Stimulated activated CD8-positive, alpha-beta memory T cell treated with anti-CD3 and anti-CD28 coated beads, Interleukin-4, amount 100 ng/mL, for 24 hours (primary cell): ENCODE data around the gene SART1.

ENCODE experiments used
- DNase-seq: peaks from one replicate; pipeline ENCODE4 v3.0.0-alpha.2; 2020; ENCODE audit warnings: low read depth

SART1 gene, protein sequence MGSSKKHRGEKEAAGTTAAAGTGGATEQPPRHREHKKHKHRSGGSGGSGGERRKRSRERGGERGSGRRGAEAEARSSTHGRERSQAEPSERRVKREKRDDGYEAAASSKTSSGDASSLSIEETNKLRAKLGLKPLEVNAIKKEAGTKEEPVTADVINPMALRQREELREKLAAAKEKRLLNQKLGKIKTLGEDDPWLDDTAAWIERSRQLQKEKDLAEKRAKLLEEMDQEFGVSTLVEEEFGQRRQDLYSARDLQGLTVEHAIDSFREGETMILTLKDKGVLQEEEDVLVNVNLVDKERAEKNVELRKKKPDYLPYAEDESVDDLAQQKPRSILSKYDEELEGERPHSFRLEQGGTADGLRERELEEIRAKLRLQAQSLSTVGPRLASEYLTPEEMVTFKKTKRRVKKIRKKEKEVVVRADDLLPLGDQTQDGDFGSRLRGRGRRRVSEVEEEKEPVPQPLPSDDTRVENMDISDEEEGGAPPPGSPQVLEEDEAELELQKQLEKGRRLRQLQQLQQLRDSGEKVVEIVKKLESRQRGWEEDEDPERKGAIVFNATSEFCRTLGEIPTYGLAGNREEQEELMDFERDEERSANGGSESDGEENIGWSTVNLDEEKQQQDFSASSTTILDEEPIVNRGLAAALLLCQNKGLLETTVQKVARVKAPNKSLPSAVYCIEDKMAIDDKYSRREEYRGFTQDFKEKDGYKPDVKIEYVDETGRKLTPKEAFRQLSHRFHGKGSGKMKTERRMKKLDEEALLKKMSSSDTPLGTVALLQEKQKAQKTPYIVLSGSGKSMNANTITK

GRCh38 chr11:65961267-65962140 lies at the start of gene SART1:
Gene SART1 (plus strand): TSS chr11:65961734. CDS start chr11:65961781, 47 bp downstream.
- peak; percentile 96 for DNase-seq

DNA sequence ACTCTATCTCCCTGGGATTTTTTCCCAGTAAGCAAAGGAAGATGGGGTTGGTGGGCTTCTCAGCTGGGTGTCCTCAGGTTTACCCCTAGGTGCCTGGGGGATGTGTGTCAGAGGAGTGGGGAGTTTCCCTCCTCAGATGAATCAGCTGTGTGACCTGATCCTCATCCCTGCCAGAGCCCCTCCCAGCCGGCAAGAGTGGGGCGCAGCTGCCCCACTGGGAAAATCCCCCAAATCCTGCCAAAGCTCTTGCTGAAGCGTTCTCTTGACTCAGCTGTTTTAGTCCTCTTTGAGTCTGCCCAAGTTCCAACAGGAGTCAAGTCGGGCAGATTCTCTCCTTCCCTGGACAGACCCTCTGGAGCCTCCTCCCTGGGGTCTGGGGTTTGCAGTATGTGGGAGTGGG lies 48.7 kb upstream of the SART1 start:
- no peak for DNase-seq

DNA sequence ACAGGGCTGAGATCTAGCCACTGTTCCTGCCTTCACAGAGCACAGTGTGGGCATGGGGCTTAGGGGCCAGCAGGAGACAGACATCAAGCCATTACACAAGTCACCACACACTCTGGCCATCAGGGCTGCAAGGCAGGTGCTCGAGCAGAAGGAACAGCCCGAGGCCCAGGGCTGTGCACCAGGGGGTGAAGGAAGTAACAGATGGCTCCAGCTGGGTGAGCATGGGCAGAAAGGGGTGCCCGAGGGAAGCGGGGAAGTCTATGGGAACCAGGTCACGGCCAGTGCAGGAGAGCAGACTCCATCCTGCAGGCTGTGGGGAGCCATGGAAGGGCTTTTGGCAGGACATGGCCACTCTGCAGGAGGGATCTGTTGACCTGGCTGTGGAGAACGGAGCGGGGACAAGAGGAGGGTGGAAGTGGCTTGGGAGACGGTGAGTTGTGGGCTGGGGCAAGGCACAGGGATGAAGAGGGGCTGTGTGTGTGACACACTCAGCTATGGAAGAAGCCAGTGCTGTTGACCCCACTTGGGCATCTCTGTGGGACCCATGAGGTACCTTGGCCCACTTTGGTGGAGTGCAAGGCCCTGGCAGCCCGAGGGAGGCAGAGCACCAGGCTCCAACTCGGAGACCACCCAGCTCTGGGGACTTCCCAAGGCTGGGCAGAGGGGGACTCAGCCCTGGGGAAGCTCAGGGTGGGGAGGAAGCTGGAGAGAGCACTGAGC lies 46.3 kb upstream of the SART1 start:
- no peak for DNase-seq

DNA sequence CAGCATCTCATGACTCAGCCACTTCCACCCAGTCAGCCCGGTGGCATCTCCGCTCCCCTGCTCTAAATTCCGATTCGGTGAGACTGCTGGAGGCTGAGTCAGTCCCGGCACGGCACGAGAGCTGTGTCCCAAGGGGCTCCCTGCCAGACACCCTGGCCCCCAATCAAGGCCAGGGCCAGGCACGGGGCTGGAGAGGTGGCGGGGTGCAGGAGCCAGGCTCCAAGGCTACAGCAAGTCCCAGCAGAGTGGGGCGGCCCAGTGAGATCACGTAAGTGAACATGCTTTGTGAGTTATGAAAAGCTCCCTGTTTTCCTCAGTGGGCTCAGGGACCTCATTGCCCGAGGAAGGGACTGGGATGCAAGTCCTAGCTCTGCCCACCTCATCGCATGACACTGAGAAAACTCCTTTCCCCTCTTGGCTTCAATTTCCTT lies 45.7 kb upstream of the SART1 start:
- no peak for DNase-seq

DNA sequence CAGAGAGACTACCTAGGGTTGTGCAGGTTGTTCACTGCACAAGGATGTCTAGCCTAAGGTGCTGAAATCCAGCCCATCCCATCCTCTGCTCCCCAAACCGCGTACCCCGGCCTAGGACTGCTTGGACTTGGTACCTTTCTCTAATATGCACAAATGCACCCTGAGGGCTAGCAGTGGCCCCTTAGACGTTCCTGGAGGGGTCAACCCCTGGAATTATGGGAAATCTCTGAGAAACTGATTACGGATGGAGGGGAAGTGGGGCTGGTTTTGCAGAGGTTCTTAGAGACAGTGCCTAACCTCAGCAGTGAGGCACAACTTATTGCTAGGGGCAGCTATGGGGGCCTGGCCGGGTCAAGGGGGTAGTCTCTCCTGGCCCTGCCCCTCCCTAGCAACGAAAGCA lies 45.1 kb upstream of the SART1 start:
- no peak for DNase-seq

- no peak for DNase-seq
Observed at GRCh38 chr11:65917077-65917433, 44.5 kb upstream of the SART1 start.

GRCh38 chr11:65917434-65918210 lies 43.9 kb upstream of the SART1 start:
- no peak for DNase-seq

DNA sequence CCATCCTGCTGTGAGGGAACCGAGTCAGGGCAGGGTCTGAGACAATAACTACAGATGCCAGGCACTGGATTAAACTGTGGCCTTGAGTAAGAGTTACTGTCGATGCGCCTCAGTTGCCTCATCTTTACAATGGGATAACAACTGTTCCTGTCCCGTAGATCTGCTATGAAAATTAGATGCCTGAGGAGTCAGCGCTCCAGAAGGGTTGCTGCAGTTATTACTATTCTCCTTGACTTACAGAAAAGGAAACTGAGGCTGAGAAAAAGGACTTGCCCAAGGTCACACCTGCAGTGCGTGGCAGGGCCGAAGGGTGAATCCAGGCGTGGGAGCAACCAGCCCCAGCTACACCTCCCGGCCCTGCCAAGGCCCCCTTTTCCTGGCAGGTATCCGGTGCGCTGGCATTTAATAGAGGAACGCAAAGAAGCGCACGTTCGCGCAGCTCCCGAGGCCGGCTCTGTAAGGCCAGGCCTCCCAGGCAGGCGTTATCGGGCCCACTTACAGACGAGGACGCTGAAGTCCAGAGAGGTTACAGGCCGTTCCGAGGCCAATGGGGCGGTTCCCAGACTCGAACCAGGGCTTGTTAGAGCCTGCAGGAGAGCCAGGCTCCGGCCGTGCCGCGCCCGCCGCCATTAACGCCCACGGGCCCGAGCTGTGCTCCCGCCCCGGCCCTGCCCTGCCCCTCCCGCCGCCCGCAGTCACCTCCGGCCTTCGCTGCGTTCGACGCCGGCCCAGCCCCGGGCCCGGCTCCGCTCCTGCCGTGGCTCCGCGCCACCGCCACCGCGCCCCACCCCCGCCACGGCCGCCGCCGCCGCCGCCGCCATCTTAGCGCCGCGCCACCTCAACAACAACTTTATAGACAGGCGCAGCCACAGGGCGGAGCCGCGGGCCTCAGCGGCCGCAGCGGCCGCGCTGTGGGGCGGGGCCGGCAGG lies 43.1 kb upstream of the SART1 start, which contains the start of gene C11orf68:
TSS of gene C11orf68 (minus strand) at position 852 of the 930 bp plus-strand sequence. CDS start at position 821, 31 bp downstream.
- DNase-seq: no peak

DNA sequence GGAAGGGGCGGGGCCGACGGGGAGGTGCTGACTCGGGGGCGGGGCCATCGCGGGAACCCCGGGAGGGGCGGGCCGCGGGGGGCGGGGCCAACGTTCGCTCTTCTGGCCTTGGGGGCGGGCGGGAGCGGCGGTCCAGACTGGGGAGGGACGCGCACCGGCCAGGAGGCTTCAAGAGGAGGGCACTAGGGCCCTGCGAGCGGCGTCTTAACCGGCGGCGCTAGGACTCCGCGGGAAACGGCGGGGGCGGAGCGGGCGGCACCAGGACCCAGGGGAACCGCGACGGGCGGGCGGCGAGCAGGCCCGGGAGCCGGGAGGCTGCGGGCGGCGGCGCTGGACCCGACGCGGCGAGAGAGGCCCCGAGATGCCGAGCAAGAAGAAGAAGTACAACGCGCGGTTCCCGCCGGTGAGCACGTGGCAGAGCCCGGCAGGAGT lies 42.4 kb upstream of the SART1 start, which contains the start of gene DRAP1:
TSS of gene DRAP1 (plus strand) at position 286 of the 432 bp plus-strand sequence. CDS start at position 362, 76 bp downstream.
- DNase-seq: peak; percentile 98

- DNase-seq: peak; percentile 54
Observed at GRCh38 chr11:65919573-65920371, 41.8 kb upstream of the SART1 start.

- DNase-seq: no peak
Observed at GRCh38 chr11:65920372-65920802, 41.1 kb upstream of the SART1 start.

DNA sequence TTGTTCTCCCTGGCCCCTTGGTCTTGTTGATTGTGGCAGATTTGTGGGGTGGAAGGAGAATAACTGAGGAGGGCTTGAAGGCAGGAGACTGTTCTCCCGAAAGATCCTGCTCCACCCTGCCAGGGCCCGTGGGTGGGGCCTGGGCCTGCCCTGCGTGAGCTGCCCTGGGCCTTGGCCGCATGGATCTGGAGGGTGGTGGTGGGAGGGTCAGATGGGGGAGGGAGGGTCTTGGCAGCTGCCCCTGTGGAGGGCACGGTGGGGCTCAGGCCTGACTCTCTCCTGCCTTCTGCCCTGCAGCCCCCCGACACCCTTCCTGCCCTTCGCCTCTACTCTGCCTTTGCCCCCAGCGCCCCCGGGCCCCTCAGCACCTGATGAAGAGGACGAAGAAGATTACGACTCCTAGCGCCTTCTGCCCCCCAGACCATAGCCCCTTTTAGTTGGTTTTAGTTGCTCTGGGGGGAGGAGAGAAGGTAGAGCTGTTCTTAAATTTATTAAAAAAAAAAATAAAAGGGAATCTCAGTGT lies 40.4 kb upstream of the SART1 start:
- DNase-seq: no peak

DNA sequence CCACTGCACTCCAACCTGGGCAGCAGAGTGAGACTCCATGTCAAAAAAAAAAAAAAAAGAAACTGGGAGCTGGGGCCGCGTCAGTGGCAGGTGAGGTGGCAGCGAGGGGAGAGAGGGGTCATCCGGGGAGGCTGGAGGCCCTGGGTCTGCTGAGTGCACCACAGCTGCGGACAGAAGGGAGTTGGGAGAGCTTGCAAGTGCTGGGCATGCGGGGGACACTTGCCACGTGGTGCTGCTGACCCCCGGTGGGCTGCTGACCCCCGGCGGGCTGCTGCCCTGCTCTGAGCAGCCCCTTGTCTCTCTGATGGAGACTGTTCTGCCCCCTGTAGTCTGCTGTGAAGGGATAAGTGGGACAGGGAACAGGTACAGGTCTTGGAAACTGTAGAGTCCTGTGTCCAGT lies 39.7 kb upstream of the SART1 start:
- no peak for DNase-seq

DNA sequence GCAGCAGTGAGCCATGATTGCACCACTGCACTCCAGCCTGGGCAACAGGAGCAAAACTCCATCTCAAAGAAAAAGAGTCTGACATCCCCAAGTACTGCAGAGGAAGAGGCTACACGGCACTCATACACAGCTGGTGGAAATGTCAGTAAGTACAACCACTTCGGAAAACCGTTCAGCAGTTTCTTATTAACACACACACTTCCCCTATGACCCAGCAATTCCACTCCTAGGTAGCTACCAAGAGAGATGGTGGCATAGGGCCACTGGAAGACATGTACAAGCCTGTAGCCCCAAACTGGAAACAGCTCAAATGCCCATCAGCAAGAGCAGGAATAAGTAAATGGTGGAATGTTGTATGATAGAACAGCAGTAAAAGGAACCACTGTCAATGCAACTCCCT lies 39.0 kb upstream of the SART1 start:
- no peak for DNase-seq

- no peak for DNase-seq
Observed at GRCh38 chr11:65925397-65925796, 36.1 kb upstream of the SART1 start.

- peak; percentile 59 for DNase-seq
Observed at GRCh38 chr11:65927904-65928397, 33.6 kb upstream of the SART1 start.

DNA sequence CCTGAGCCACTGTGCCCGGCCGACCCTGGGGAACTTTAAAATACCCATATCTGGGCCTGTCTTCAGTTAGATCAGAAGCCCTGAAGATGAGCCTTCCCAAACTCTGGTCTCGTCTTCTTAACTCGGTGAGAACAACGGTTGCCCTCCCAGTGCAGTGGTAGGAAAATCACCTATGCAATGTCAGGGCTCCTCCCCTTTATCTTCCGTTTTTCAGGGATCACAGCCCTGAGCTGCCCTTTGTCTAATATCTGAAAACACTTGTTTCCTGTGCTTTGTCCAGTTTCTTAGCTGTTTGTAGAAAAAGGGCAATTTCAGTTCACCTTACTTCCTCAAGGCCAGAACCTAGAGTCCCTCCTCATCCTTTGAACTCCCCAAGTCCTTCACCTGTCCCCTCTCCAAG lies 32.9 kb upstream of the SART1 start:
- no peak for DNase-seq
